ENCODE results near the gene MYO1A. TPM values are rescaled to one million over a fixed set of nuclear protein-coding genes. Genes with fewer than 3 reads are reported as not detected.
"Not testable (repeated sequence)": the region's sequence is repeated elsewhere in the genome, so short reads cannot be mapped to it uniquely, and the experiment has no call there.

MYO1A gene
- total RNA-seq, 2 experiments from 2014 or later, result 0.82 to 1.5 TPM

- H3K9me3 Mint-ChIP-seq (ENCODE audit: low read depth); H3K4me3 Mint-ChIP-seq; ATAC-seq; H3K27me3 Mint-ChIP-seq; H3K27ac Mint-ChIP-seq; DNase-seq: not testable (repeated sequence)
- H3K4me1 Mint-ChIP-seq, result peaks cover 13% of the 10 kb centered on the region
- CTCF ChIA-PET, result interaction anchor here (0.8 to 7.9 kb wide), 4 partner anchors 7 to 752 kb away, joined by 3 to 43 read pairs (median 3); partner anchors contain the start of gene STAT6
- peaks cover 37% of the 10 kb centered on the region for H3K36me3 Mint-ChIP-seq
Measured at GRCh38 chr12:57053146-57053545, 3.2 kb upstream of the MYO1A start.

DNA sequence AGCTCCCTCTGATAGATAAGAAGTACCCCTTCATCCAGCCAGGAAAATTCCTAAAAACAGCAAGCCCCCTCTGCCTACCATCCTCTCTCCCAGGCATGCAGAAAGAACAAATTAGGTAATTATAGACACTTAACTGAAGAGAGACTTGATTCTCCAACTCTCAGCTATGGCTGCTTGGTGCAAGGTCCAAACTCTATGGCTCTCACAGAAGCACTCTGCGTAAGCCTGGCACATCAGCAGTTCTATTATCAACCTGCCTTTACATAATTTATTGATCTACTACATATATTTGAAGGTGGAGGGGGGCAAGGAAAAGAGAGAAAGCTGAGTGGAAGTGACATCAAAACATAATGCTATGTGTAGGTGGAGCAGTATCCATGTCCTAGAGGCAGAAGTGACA lies 1.1 kb upstream of the MYO1A start:
- CTCF ChIA-PET, result interaction anchor here (0.8 to 7.9 kb wide), 10 partner anchors 9 to 76 kb away, joined by 3 to 51 read pairs (median 5); partner anchors contain the start of genes NEMP1, STAT6 and TAC3
- H3K4me3 Mint-ChIP-seq, result no peak overlapping the region
- H3K27ac Mint-ChIP-seq, result no peak overlapping the region
- peaks cover 14% of the 10 kb centered on the region for H3K27me3 Mint-ChIP-seq
- H3K36me3 Mint-ChIP-seq, result peaks cover 21% of the 10 kb centered on the region
- DNase-seq, result no peak
- H3K4me1 Mint-ChIP-seq, result peaks cover 35% of the 10 kb centered on the region
- no peaks in the 10 kb centered on the region for H3K9me3 Mint-ChIP-seq (ENCODE audit: low read depth)
- no peak for ATAC-seq

- ATAC-seq (no peak), DNase-seq (no peak)
- H3K27ac Mint-ChIP-seq, result no peak overlapping the region
- CTCF ChIA-PET, result interaction anchor here (1.0 to 7.9 kb wide), 8 partner anchors 11 to 63 kb away, joined by 3 to 51 read pairs (median 12); partner anchors contain the start of gene STAT6
- peaks cover 12% of the 10 kb centered on the region for H3K36me3 Mint-ChIP-seq
- peaks cover 40% of the 10 kb centered on the region for H3K4me1 Mint-ChIP-seq
- no peaks in the 10 kb centered on the region for H3K9me3 Mint-ChIP-seq (ENCODE audit: low read depth)
- H3K4me3 Mint-ChIP-seq, result no peak overlapping the region
- H3K27me3 Mint-ChIP-seq, result peaks cover 22% of the 10 kb centered on the region
Measured at GRCh38 chr12:57049119-57049446, 846 bp downstream of the MYO1A start.

- peaks cover 37% of the 10 kb centered on the region for H3K4me1 Mint-ChIP-seq
- peaks cover 7% of the 10 kb centered on the region for H3K36me3 Mint-ChIP-seq
- CTCF ChIA-PET, result interaction anchor here (0.9 to 7.9 kb wide), 13 partner anchors 11 to 64 kb away, joined by 3 to 51 read pairs (median 5); partner anchors contain the start of genes STAT6 and TAC3
- no peak for ATAC-seq
- H3K9me3 Mint-ChIP-seq (ENCODE audit: low read depth), result no peaks in the 10 kb centered on the region
- H3K27me3 Mint-ChIP-seq, result peaks cover 22% of the 10 kb centered on the region
- DNase-seq, result no peak
- peak overlapping the region; percentile 33 for H3K27ac Mint-ChIP-seq
- H3K4me3 Mint-ChIP-seq, result no peak overlapping the region
Measured at GRCh38 chr12:57048423-57049118, 1.4 kb downstream of the MYO1A start.

DNA sequence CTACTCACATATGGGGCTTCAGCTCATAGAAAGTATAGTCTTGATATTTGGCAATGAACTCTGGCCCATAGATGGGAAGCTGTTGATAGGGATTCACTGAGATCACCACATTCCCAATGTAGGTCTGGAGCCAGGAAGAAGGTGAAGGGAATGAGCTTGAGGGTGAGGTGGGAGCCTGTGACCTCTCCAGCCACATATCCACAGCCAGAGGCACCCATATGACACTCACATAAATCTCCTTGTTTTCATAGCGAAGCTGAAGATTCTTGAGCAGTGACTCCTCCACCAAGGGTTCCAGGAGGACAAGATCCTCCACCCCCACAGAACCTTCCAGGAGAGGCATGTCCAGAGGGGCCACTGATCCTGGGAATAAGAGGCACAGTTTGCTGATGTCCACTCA lies 1.9 kb downstream of the MYO1A start:
- no peak for ATAC-seq
- peaks cover 37% of the 10 kb centered on the region for H3K4me1 Mint-ChIP-seq
- CTCF ChIA-PET, result interaction anchor here (0.9 to 7.9 kb wide), 13 partner anchors 12 to 64 kb away, joined by 3 to 51 read pairs (median 5); partner anchors contain the start of genes STAT6 and TAC3

GRCh38 chr12:57046947-57047890 lies 2.7 kb downstream of the MYO1A start:
- no peaks in the 10 kb centered on the region for H3K36me3 Mint-ChIP-seq
- peak overlapping the region; percentile 24 for H3K4me3 Mint-ChIP-seq
- ATAC-seq, result peak; percentile 85
- DNase-seq, result peak; percentile 89
- H3K9me3 Mint-ChIP-seq (ENCODE audit: low read depth), result no peaks in the 10 kb centered on the region
- H3K27ac Mint-ChIP-seq, result peak overlapping the region; percentile 74
- peaks cover 37% of the 10 kb centered on the region for H3K4me1 Mint-ChIP-seq
- H3K27me3 Mint-ChIP-seq, result peaks cover 22% of the 10 kb centered on the region
- CTCF ChIA-PET, result interaction anchor here (0.9 to 7.9 kb wide), 13 partner anchors 13 to 65 kb away, joined by 3 to 51 read pairs (median 5); partner anchors contain the start of genes STAT6 and TAC3

More for the DNA sequence above, 1.9 kb downstream of the MYO1A start:
- Mint-ChIP-seq H3K9me3 (ENCODE audit: low read depth) (no peaks in the 10 kb centered on the region), H3K4me3 (no peak overlapping the region), H3K36me3 (peaks cover 2% of the 10 kb centered on the region), H3K27ac (peak overlapping the region; percentile 74), H3K27me3 (peaks cover 22% of the 10 kb centered on the region)
- DNase-seq, result no peak

GRCh38 chr12:57046086-57046791 lies 3.7 kb downstream of the MYO1A start:
- CTCF ChIA-PET, result interaction anchor here (1.2 to 7.9 kb wide), 7 partner anchors 14 to 137 kb away, joined by 3 to 51 read pairs (median 14); partner anchors contain the start of gene STAT6
- H3K4me1 Mint-ChIP-seq, result peaks cover 35% of the 10 kb centered on the region
- DNase-seq, result no peak
- no peaks in the 10 kb centered on the region for H3K9me3 Mint-ChIP-seq (ENCODE audit: low read depth)
- peaks cover 22% of the 10 kb centered on the region for H3K27me3 Mint-ChIP-seq
- H3K4me3 Mint-ChIP-seq, result no peak overlapping the region
- no peaks in the 10 kb centered on the region for H3K36me3 Mint-ChIP-seq
- H3K27ac Mint-ChIP-seq, result no peak overlapping the region
- ATAC-seq, result no peak

- peaks cover 19% of the 10 kb centered on the region for H3K27me3 Mint-ChIP-seq
- no peaks in the 10 kb centered on the region for H3K36me3 Mint-ChIP-seq
- DNase-seq, result no peak
- CTCF ChIA-PET, result interaction anchor here (7.9 kb wide), 1 partner anchor 13 kb away, joined by 43 read pairs; no protein-coding TSS in a partner anchor
- no peaks in the 10 kb centered on the region for H3K9me3 Mint-ChIP-seq (ENCODE audit: low read depth)
- no peak overlapping the region for H3K4me3 Mint-ChIP-seq
- no peak overlapping the region for H3K27ac Mint-ChIP-seq
- peaks cover 35% of the 10 kb centered on the region for H3K4me1 Mint-ChIP-seq
- ATAC-seq, result no peak
Measured at GRCh38 chr12:57044889-57045288, 5.0 kb downstream of the MYO1A start.

DNA sequence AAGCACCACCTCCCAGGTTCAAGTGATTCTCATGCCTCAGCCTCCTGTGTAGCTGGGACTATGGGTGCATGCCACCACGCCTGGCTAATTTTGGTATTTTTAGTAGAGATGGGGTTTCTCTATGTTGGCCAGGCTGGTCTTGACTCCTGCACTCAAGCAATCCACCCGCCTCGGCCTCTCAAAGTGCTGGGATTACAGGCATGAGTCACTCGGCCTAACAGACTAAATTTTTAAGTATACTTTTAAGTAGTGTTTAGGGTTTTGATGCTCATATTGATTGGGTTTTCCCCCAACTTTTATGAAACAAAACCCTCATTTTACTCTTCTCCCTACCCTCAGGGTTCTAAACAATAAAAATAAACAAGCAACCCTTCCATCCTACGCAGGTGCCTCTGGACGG lies 5.5 kb downstream of the MYO1A start:
- Mint-ChIP-seq H3K9me3 (ENCODE audit: low read depth) (no peaks in the 10 kb centered on the region), H3K4me1 (peaks cover 35% of the 10 kb centered on the region), H3K4me3 (no peak overlapping the region), H3K27ac (no peak overlapping the region), H3K36me3 (no peaks in the 10 kb centered on the region), H3K27me3 (peaks cover 17% of the 10 kb centered on the region)
- DNase-seq (no peak), ATAC-seq (no peak)
- CTCF ChIA-PET, result interaction anchor here (1.2 to 1.4 kb wide), 2 partner anchors 11 to 43 kb away, joined by 4 to 8 read pairs; no protein-coding TSS in a partner anchor

- Mint-ChIP-seq H3K27ac (no peak overlapping the region), H3K9me3 (ENCODE audit: low read depth) (no peaks in the 10 kb centered on the region), H3K27me3 (peaks cover 18% of the 10 kb centered on the region), H3K4me1 (peaks cover 22% of the 10 kb centered on the region), H3K4me3 (no peak overlapping the region), H3K36me3 (no peaks in the 10 kb centered on the region)
- DNase-seq, result no peak
- no peak for ATAC-seq
- CTCF ChIA-PET, result interaction anchor here (1.3 kb wide), 1 partner anchor 81 kb away, joined by 4 read pairs; no protein-coding TSS in a partner anchor
Measured at GRCh38 chr12:57042695-57043094, 7.2 kb downstream of the MYO1A start.

DNA sequence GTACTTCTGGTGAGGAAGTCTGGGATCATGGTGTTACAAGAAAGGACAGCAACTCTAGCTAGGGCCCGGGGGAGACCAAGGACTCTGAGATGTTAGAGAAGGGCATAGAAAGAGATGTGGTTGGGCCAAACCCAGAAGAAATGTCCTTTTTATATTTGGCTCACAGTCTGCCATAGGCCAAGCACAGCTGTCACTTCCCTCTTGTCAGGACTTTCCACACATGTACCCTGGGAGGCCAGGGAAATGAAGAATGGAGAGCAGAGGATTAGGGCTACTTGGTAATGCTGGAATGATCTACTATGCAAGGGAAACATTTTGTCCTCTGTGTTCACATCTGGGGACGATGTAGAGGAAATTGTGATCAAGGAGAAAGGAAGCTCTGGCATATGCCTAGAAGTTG lies 9.2 kb downstream of the MYO1A start:
- no peaks in the 10 kb centered on the region for H3K9me3 Mint-ChIP-seq (ENCODE audit: low read depth)
- no peak for DNase-seq
- H3K4me3 Mint-ChIP-seq, result no peak overlapping the region
- peaks cover 3% of the 10 kb centered on the region for H3K4me1 Mint-ChIP-seq
- peaks cover 12% of the 10 kb centered on the region for H3K27me3 Mint-ChIP-seq
- H3K27ac Mint-ChIP-seq, result no peak overlapping the region
- CTCF ChIA-PET, result interaction anchor here (1.0 to 2.6 kb wide), 4 partner anchors 9 to 39 kb away, joined by 4 to 9 read pairs (median 6); no protein-coding TSS in a partner anchor
- no peaks in the 10 kb centered on the region for H3K36me3 Mint-ChIP-seq
- no peak for ATAC-seq

GRCh38 chr12:57040211-57040610 lies 9.7 kb downstream of the MYO1A start:
- no peaks in the 10 kb centered on the region for H3K36me3 Mint-ChIP-seq
- H3K27ac Mint-ChIP-seq, result no peak overlapping the region
- peaks cover 9% of the 10 kb centered on the region for H3K27me3 Mint-ChIP-seq
- H3K4me1 Mint-ChIP-seq, result no peaks in the 10 kb centered on the region
- H3K9me3 Mint-ChIP-seq (ENCODE audit: low read depth), result no peaks in the 10 kb centered on the region
- H3K4me3 Mint-ChIP-seq, result no peak overlapping the region
- ATAC-seq, result no peak
- DNase-seq, result no peak
- CTCF ChIA-PET, result interaction anchor here (1.0 to 2.6 kb wide), 4 partner anchors 8 to 38 kb away, joined by 4 to 9 read pairs (median 6); no protein-coding TSS in a partner anchor
